ENCODE data around the gene TWSG1. TPM values are rescaled to one million over a fixed set of nuclear protein-coding genes. Genes with fewer than 3 reads are reported as not detected.

Gene TWSG1
- 27.4 and 38.6 TPM in 2 replicates for total RNA-seq (ENCODE audit: low replicate concordance)
- long read RNA-seq, transcript TWSG1-201 (5 exons, 3,756 nt), result major isoform, 11 of 15 reads
- long read RNA-seq, partial matches to known transcripts, result 4 of 15 reads
- long read RNA-seq, other reads (novel, unspliced or antisense), result 0 of 15 reads

GRCh38 chr18:9334329-9334972 is at the start of gene TWSG1:
TWSG1 (plus strand) TSS chr18:9334773; CDS start chr18:9337230, 2,457 bp downstream.
- Mint-ChIP-seq H3K9me3 (peaks cover 4% of the 10 kb centered on the region), H3K4me1 (ENCODE audit: unreplicated experiment) (peaks cover 5% of the 10 kb centered on the region), H3K36me3 (peaks cover 11% of the 10 kb centered on the region), H3K27ac (peak within 1 kb of the TSS; percentile 95), H3K4me3 (peak within 1 kb of the TSS; percentile 98), H3K27me3 (peaks cover 4% of the 10 kb centered on the region)
- peak; percentile 62 for TF ChIP-seq CTCF (conservative IDR thresholded peaks at IDR 0.05)
- DNase-seq (ENCODE audit: extremely low spot score, unreplicated experiment), result peak; percentile 93

- Mint-ChIP-seq H3K27ac (no peak overlapping the region), H3K4me3 (no peak overlapping the region), H3K9me3 (peaks cover 3% of the 10 kb centered on the region), H3K36me3 (peaks cover 13% of the 10 kb centered on the region), H3K4me1 (ENCODE audit: unreplicated experiment) (peaks cover 6% of the 10 kb centered on the region), H3K27me3 (no peaks in the 10 kb centered on the region)
- no peak for TF ChIP-seq CTCF (conservative IDR thresholded peaks at IDR 0.05)
- DNase-seq (ENCODE audit: extremely low spot score, unreplicated experiment), result no peak
These were observed 49.0 kb upstream of the TWSG1 start for GRCh38 chr18:9285604-9286003.

GRCh38 chr18:9287036-9287435 is 47.5 kb upstream of the TWSG1 start:
- peaks cover 6% of the 10 kb centered on the region for H3K4me1 Mint-ChIP-seq (ENCODE audit: unreplicated experiment)
- H3K4me3 Mint-ChIP-seq, result no peak overlapping the region
- peaks cover 4% of the 10 kb centered on the region for H3K9me3 Mint-ChIP-seq
- H3K36me3 Mint-ChIP-seq, result peaks cover 9% of the 10 kb centered on the region
- no peak for TF ChIP-seq CTCF (conservative IDR thresholded peaks at IDR 0.05)
- no peak overlapping the region for H3K27ac Mint-ChIP-seq
- H3K27me3 Mint-ChIP-seq, result no peaks in the 10 kb centered on the region
- no peak for DNase-seq (ENCODE audit: extremely low spot score, unreplicated experiment)

- no peak for TF ChIP-seq CTCF (conservative IDR thresholded peaks at IDR 0.05)
- Mint-ChIP-seq H3K9me3 (peaks cover 10% of the 10 kb centered on the region), H3K36me3 (peaks cover 14% of the 10 kb centered on the region)
These were observed 44.9 kb upstream of the TWSG1 start for GRCh38 chr18:9289698-9290097.

GRCh38 chr18:9290156-9290555 is 44.4 kb upstream of the TWSG1 start:
- peaks cover 10% of the 10 kb centered on the region for H3K9me3 Mint-ChIP-seq
- no peaks in the 10 kb centered on the region for H3K27me3 Mint-ChIP-seq
- H3K36me3 Mint-ChIP-seq, result peaks cover 14% of the 10 kb centered on the region
- no peak overlapping the region for H3K27ac Mint-ChIP-seq
- H3K4me3 Mint-ChIP-seq, result no peak overlapping the region
- peaks cover 6% of the 10 kb centered on the region for H3K4me1 Mint-ChIP-seq (ENCODE audit: unreplicated experiment)
- no peak for DNase-seq (ENCODE audit: extremely low spot score, unreplicated experiment)
- TF ChIP-seq CTCF (conservative IDR thresholded peaks at IDR 0.05), result no peak

More at GRCh38 chr18:9289698-9290097, 44.9 kb upstream of the TWSG1 start:
- H3K4me1 Mint-ChIP-seq (ENCODE audit: unreplicated experiment), result peaks cover 6% of the 10 kb centered on the region
- H3K27ac Mint-ChIP-seq, result no peak overlapping the region
- no peak overlapping the region for H3K4me3 Mint-ChIP-seq
- no peaks in the 10 kb centered on the region for H3K27me3 Mint-ChIP-seq
- no peak for DNase-seq (ENCODE audit: extremely low spot score, unreplicated experiment)
